NCI-H2107 (cell line): Measurements from ENCODE around the gene SMYD3.
"Not testable (repeated sequence)": the region's sequence is repeated elsewhere in the genome, so short reads cannot be mapped to it uniquely, and the experiment has no call there.

Experiments
- DNase-seq: peaks from one replicate; lab custom pipeline; 2025; lab: John Stamatoyannopoulos, UW

SMYD3 gene

GRCh38 chr1:245802941-245803665 is 704.0 kb downstream of the SMYD3 start:
- no peak for DNase-seq

GRCh38 chr1:245800901-245801605 is 706.0 kb downstream of the SMYD3 start:
- no peak for DNase-seq

GRCh38 chr1:245798349-245798711 is 708.7 kb downstream of the SMYD3 start:
- DNase-seq = no peak

- no peak for DNase-seq
These were observed 709.3 kb downstream of the SMYD3 start for GRCh38 chr1:245797592-245798348.

- no peak for DNase-seq
These were observed 715.4 kb downstream of the SMYD3 start for GRCh38 chr1:245791410-245792312.

- DNase-seq = no peak
These were observed 716.6 kb downstream of the SMYD3 start for GRCh38 chr1:245790441-245790840.

- no peak for DNase-seq
These were observed 718.2 kb downstream of the SMYD3 start for GRCh38 chr1:245788886-245789285.

DNA sequence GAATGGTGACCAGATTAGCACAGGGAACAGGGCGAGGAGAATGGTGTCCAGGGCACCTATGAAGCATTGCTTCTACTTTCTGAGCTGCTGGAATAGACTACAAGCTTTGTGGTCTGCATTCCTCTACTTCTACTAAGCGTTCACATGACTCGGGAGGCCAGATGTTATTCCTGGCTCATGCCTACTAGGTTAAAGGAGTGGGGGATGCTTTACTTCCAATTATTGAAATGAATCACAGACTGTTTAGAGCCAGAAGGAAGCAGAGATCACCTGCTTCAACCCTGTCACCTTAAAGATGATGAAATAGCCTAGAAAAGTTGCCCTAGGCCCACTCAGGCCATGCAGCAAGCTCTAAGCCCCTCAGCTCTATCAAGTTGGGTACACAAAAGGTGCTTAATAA is 718.8 kb downstream of the SMYD3 start:
- DNase-seq = no peak

DNA sequence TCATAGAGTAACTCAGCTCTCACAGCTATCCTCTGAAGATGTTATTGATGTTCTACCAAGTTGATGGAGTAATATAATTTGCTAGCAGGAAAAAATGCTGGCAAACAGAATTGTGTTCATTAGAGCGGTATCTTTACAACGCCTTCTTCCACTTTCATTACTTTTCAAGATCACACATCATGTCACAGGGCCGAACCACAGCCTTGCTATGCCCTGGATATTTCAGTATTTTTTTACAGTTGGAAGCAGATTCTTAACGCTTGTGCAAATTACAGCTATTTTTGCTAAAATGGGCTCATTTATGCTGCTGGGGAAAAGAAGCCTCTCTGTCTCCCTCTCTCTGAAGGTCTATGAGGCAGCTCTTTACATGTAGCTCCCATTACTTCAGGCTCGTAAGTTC is 720.1 kb downstream of the SMYD3 start:
- DNase-seq = no peak

DNA sequence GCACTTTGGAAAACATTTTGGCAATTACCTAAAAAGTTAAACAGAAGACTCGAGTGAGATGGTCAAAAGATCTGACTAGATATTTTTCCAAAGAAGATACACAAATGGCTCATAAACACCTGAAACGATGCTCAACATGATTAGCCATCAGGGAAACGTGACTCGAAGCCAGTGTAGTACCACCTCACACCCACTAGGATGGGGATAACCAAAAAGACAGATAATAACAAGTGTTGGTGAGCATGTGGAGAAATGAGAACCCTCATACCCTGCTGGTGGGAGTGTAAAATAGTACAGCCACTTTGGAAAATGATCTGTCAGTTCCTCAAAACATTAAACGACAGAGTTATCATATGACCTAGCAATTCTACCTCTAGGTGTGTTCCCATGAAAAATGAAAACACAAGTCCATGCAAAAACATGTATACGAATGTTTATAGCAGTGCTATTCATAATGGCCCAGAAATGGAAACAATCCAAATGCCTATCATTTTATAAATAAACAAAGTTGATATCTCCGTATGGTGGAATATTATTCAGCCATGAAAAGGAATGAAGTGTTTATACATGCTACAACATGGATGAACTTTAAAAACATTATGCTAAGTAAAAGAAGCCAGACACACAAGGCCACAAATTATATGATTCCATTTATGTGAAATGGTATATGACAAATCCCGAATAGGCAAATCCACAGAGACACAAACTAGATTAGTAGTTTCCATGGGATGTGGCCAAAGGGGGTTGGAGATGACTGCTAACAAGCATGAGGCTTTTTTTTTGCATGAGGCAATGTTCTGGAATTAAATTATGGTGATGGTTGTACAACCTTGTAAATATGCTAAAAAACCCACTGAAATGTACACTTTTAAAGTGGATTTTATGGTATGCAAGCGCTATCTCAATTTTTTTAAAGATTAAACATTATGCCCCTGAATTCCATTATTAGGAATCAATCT is 727.0 kb downstream of the SMYD3 start:
- no peak for DNase-seq

DNA sequence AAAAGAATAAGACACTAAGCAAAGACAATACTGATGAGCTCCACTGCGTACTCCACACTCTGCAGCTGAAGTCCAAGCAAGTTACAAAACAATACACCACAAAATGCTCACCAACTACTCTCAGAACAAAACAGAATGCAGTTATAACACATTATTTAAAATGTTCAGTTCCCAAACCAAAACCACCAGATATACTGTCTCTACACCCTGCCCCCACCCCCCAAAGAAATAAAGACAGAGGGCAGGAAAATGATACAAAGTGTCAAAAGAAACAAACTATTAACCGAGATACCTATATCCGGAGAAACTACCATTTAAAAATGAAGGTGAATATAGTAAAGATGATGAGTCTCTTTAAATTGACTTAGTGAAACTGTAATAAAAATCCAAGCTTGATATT is 729.3 kb downstream of the SMYD3 start:
- no peak for DNase-seq

- DNase-seq = peak; percentile 13
These were observed 730.3 kb downstream of the SMYD3 start for GRCh38 chr1:245776694-245777332.

GRCh38 chr1:245776139-245776538 is 730.9 kb downstream of the SMYD3 start:
- no peak for DNase-seq

DNA sequence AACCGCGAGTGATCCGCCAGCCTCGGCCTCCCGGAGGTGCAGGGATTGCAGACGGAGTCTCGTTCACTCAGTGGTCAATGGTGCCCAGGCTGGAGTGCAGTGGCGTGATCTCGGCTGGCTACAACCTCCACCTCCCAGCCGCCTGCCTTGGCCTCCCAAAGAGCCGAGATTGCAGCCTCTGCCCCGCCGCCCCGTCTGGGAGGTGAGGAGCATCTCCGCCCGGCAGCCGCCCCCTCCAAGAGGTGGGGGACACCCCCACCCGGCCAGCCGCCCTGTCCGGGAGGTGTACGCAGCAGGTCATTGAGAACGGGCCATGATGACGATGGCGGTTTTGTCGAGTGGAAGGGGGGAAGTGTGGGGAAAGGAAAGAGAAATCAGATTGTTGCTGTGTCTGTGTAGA is 732.1 kb downstream of the SMYD3 start:
- not testable (repeated sequence) for DNase-seq

DNA sequence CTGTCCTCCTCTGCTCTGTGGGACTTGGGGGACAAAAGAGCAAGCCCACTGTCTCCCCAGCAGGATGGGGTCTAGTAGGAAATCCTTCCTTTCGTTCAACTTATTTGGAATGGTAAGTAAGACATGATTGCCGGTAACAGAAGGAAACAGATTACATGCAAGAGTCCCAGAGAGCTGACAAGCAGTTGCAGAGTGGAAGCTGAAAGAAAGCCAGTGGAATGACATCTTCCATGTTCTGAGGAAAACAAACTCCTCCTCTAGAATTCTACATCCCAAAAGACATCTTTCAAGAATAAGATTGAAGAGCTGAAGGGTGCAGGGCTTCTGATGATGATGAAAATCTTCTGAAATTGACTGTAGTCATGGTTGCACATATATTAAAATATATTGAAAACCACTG is 732.9 kb downstream of the SMYD3 start:
- DNase-seq = no peak

GRCh38 chr1:245773344-245773743 is 733.7 kb downstream of the SMYD3 start:
- no peak for DNase-seq

GRCh38 chr1:245772739-245773138 is 734.3 kb downstream of the SMYD3 start:
- DNase-seq = no peak

- DNase-seq = no peak
These were observed 734.8 kb downstream of the SMYD3 start for GRCh38 chr1:245772325-245772724.

GRCh38 chr1:245771511-245772281 is 735.4 kb downstream of the SMYD3 start:
- no peak for DNase-seq

DNA sequence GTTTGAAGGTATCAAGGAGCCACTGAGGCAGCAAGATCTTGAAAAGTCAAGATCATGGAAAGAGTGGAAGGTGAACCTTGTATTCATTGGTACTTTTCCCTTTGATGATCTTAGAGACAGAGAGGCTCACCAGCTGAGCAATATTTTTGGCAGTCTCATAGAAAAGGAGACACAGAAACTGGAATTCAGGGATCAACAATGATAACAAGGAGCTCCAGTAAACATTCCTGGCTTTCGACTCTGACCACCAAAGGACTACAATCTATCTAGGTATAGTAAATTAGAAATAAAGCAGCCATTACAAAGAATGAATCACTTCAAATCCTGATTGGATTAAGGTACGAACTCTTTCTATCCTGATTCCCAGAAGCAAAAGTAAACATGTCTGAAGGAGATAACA is 736.9 kb downstream of the SMYD3 start:
- no peak for DNase-seq
